ENCODE data around the gene PPP1R13B.
"Not testable (repeated sequence)": the region's sequence is repeated elsewhere in the genome, so short reads cannot be mapped to it uniquely, and the experiment has no call there.

The PPP1R13B gene

GRCh38 chr14:103702497-103703432 is 144.6 kb downstream of the PPP1R13B start:
- DNase-seq (ENCODE audit: low read depth in 2 of 2, low spot score in 1 of 2) = no peak

DNA sequence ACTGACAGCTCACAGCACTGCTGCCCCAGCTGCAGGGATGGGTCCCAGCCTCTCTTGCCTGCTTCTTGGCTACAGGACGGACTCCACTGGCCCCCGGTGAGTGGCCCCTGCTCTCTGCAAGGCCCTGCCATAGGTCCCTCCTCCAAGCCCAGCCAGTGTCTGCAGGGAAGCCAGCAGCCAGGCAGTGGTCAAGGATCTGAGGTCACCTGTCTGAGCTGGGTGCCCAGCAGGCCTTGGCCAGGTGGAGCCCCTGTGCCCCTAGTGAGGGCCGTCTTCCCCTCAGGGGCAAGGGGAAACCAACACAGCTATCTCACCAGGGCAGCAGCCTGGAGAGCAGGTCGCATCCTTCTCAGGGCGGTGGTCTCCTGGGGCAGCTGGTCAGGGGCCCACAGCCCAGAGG is 145.3 kb downstream of the PPP1R13B start:
- DNase-seq (ENCODE audit: low read depth in 2 of 2, low spot score in 1 of 2) = no peak

DNA sequence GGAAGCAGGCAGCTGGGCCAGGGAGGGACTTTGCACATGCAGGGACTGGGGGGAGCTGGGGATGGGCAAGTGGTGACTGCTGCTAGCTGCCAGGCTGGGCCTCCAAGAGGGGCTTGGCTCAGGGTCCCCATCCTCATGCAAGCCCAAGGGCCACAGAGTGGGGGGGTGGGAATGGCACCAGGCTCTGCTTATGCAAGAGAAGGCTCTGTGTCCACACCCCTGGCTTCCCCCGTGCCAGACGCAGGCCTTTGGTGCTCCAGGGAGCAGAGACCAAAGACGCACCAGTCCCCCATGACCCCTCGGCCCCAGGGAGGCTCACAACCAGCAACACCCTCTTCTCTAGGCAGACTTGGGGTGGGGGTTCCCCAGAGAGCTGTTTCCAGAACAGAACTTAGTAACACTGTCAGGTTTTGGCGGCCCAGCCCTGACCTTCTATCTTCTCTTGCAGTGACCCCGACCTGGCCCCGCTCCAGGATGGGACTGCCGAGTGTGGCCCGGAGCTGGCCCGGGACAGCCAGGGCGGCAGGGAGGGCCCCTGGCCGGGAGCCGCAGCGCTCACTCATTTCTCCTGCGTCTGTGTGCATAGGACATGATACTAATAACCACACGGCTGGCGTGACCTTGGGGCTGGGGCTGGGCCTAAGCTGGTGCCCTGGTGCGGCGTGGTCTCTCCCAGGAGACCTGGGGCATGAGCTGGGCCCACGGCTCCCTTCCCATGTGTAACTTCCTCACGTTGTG is 146.5 kb downstream of the PPP1R13B start:
- DNase-seq (ENCODE audit: low read depth in 2 of 2, low spot score in 1 of 2) = no peak

DNA sequence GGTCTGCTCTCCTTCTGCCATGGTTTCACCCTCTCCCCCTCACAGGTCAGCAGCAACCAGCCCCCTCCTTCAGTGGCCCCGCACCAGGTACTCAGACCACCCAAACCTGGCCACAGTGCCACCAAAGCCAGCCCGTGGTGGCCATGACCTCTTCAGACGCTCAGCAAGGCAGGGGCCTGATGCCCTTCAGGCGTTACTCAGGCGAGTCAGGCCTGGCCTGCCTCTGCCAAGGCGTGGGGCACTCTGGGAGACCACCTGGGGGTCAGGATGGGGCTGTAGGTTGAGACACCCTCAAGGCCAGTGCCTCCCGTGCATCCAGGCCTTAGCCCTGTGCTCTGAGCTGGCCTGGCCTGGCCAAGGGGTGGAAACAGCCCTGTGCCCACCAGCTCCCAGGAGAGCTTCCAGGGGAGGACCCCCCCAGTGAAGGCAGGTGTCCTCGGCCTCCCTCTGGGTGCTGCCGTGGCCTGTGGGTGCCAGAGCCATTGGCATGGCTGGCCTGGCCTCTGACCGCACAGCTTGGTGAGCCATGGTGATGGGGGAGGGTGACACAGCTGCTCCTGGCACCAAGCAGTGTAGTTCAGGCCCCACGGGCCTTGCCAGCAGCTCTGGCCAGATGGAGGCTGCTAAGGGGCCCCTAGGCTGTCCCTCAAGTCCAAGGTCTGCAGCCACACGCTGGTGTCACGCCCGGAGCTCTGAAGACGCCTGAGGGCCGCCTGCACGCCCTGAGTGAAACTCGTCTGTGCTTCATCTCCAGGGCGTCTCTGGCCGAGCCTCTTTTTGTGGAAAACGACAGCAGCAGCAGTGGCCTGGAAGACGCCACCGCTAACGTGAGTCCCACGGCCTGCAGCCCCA is 147.2 kb downstream of the PPP1R13B start:
- DNase-seq (ENCODE audit: low read depth in 2 of 2, low spot score in 1 of 2) = no peak

DNA sequence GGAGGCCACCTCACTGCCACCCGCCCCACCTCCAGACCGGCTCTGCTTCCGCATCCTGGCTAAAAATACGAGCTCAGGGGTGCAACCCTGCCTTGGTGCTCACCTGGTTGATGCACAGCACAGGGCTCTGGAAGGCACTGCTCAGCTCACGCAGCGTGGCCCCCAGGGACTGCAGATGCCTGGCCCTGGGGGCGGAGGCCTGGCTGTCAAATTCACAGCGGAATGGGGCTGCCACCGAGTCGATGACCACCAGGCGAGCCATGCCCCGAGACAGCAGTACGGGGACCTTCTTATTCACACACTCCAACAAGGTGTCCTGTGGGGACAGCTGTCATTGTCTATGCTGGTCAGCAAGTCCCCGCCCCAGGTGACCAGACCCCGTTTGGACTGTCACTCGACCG is 148.1 kb downstream of the PPP1R13B start:
- no peak for DNase-seq (ENCODE audit: low read depth in 2 of 2, low spot score in 1 of 2)

DNA sequence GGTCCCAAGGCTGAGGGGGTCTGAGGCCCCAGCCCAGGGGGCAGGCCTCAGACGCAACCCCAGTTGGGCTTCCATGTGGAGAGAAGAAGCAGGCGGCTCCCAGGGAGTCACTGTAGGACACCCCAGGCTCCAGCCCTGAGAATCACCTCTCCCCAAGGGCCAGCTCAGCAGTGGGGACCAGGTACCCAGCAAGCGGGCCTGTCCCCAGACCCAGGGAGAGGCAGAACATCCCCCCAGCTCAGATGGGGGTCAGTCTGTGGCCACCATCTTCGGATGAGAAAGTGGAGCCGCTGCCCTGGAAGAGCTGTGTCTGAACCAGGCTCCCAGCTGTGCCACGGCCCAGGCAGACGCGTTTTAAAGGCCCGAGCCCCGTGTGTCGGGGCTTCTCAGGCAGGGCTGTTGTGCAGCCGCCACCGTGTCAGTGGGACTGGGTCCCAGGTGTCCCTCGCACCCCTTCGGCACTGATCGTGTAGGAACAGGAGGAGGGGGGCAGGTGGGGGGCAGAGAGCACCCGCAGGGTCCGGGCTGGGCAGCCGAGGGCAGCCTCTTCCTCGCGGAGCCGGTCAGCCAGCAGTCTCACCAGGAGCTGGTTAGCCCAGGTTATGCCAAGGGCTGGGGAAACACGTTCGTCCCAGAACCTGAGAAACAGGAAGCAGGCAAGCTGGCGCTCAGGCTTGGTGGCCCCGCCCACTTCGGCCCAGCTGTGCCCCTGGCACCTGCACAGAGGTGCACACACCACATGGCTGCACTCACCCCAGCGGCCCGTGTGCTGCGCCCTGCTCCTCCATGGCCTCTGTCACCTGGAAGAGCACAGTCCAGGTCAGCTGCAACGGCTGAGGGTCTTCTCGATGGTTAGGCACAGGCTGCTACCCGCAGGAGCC is 148.8 kb downstream of the PPP1R13B start:
- DNase-seq (ENCODE audit: low read depth in 2 of 2, low spot score in 1 of 2) = no peak

DNA sequence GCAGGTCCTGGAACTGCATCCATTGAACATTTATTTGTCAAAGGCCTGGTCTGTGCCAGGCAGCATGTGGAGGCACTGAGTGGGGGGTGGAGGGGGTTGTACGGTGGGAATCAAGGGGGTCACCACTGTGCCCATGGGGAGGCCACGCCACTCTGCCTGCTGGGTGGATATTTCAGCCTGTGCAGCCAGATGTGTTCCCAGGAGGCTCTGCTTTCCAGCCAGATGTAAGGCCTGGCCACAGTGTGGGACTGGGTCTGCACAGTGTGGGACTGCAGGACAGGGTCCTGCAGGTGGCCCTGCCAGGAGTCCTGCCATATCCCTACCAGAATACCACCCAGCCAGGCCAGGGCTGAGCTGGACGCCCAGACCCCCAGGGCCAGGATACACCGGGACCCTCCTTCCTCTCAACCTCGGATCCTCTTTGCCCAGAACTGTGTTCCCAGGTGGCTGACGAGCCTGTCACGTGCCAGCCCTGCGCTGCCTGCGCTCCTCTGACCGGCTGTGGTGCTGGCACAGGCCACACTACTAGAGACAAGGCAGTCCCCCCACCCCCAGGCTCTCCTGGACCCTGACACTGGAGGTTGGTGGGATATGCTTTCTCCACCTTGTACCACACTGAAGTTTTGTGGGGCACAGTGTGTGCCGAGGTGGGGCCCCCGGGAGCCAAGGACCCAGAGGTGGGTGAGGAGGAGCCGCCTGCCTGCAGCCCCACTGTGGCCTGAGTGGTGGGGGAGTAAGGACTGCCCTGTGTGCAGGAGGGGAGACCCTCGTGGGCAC is 149.6 kb downstream of the PPP1R13B start:
- DNase-seq (ENCODE audit: low read depth in 2 of 2, low spot score in 1 of 2) = no peak

- DNase-seq (ENCODE audit: low read depth in 2 of 2, low spot score in 1 of 2) = no peak
These were observed 150.2 kb downstream of the PPP1R13B start for GRCh38 chr14:103697206-103697602.

DNA sequence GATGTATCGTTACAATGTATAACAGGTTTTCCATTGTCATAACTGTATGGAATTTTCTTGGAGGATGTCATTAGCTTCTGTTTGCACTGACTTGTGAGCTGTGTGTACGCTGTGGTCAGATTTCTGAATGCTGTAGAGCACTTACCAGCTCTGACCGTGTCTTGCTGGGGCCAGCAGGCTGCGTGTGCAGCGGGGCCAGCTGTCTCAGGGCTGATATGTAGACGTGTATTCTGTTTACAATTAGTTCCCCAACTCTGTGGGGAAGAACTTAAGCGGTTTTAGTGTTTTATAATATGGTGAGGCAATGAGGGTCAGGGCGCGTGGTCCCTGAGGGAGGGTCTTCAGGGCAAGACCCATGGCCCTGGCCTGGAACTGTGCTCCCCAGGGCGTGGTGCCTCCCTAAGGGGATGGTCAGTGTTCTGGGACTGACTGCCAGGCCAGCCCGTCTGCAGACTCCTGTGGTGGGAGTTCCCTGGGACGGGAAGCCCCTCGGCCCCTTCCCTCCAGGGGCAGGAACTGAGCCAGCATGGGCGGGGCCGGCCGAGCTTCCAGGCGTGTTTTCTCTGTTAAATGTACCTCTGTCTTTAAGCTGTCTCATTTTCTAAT is 150.8 kb downstream of the PPP1R13B start:
- DNase-seq (ENCODE audit: low read depth in 2 of 2, low spot score in 1 of 2) = no peak

DNA sequence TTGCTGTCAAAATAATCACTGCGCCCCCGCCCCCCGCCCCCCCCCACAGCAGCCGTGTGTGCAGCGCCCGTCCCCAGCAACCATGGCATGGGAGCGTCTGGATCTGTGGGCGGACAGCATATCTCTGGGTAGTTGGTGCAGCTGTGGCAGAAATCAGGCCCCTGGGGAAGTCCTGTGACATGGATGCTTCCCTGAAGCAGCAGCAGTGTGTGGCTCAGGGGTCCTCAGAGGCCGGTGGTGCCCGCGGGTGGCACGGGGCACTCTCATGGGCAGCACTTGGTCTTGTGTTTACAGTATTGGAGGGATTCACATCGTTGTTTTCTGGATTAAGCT is 151.3 kb downstream of the PPP1R13B start:
- DNase-seq (ENCODE audit: low read depth in 2 of 2, low spot score in 1 of 2) = no peak

DNA sequence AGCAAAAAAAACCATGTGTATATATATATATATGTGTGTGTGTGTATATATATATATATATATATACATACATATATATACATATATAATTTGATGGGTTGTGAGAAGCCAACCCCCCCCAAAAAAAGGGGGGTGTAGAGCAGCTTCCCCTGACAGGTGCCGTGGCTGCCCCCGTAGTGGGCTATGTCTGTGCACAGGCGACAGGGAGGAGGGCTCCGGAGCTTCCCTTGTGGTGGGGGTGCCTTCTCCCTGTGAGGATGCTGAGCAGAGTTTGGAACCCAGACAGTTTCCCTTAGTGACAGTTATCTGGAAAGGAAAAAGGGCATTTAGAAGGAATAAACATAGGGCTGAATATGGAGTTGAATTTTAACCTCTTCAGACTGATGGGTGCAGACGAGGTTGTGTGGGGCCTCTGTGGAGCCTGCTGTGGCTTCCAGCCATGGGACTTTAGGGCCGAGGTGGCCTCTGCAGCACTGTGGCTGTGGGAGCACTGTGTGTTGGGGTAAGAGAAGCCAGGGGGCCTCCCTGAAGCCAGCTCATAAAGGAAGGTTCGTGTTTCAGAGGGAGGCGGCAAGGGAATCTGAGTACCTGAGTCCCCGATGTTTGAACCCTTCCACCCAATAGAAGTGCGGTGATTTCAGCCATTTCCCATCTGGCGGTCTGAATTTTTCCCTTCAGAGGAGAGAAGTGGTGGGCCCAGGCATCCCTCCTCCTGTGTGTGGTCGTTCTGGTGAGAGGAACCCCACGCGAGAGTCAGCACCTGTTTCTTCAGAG is 151.9 kb downstream of the PPP1R13B start:
- DNase-seq (ENCODE audit: low read depth in 2 of 2, low spot score in 1 of 2) = no peak

- DNase-seq (ENCODE audit: low read depth in 2 of 2, low spot score in 1 of 2) = no peak
These were observed 152.8 kb downstream of the PPP1R13B start for GRCh38 chr14:103694572-103695026.

- DNase-seq (ENCODE audit: low read depth in 2 of 2, low spot score in 1 of 2) = no peak
These were observed 153.9 kb downstream of the PPP1R13B start for GRCh38 chr14:103693515-103693914.

DNA sequence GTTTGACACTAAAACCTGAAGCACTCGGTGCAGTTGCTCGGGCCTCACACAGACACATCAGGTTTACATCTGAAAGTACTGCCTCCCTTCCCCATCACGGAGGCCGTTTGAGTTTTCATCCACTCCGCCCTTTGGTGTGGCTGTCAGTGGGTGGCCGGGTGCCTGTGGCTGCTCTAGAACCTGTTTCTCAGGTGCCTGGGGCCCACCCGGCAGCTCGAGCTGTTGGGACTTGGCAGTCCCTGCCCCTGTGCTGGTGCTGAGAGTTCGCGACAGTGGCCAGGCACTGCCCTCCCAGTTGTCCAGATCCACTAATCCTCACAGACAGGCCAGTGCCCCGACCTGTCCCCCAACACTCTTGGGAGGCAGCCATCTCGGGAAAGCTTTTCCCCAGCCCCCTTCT is 154.5 kb downstream of the PPP1R13B start:
- no peak for DNase-seq (ENCODE audit: low read depth in 2 of 2, low spot score in 1 of 2)

- no peak for DNase-seq (ENCODE audit: low read depth in 2 of 2, low spot score in 1 of 2)
These were observed 155.2 kb downstream of the PPP1R13B start for GRCh38 chr14:103692159-103692558.

DNA sequence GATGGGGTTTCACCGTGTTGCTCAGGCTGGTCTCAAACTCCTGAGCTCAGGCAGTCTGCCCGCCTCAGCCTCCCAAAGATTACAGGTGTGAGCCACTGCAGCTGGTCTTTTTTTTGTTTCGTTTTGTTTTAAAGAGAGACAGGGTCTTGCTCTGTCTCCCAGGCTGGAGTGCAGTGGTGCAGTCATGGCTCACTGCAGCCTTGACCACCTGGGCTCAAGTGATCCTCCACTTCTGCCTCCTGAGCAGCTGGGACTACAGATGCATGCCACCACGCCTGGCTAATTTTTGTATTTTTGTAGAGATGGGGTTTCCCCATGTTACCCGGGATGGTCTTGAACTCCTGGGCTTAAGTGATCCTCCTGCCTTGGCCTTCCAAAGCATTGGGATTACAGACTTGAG is 155.7 kb downstream of the PPP1R13B start:
- not testable (repeated sequence) for DNase-seq (ENCODE audit: low read depth in 2 of 2, low spot score in 1 of 2)

DNA sequence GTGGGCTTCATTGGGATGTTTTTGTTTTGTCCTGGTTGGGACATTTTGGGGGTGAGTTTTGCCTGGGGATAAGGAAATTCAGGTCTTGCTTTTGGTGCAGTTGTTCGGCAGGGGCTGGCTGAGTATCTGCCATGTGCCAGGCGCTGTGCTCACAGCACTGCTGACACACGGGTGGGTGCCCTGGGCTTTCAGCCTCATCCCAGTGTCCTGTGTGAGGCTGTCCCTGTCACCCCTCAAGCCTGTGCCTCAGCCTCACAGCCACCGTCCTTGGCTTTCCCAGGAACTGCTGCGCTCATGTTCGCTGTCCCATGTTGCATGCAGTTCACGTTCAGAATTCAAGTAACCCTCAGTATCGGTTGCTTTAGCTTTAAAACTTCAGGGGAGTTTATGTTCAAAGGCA is 157.0 kb downstream of the PPP1R13B start:
- no peak for DNase-seq (ENCODE audit: low read depth in 2 of 2, low spot score in 1 of 2)

Measured in stimulated activated CD8-positive, alpha-beta memory T cell treated with anti-CD3 and anti-CD28 coated beads, Interleukin-4, amount 100 ng/mL, for 1 hour (primary cell).